WI38 (cell line): ENCODE measurements around the gene ZNF33A.
"Not testable (repeated sequence)": the region's sequence is repeated elsewhere in the genome, so short reads cannot be mapped to it uniquely, and the experiment has no call there.

Source experiments
- H3K4me3 ChIP-seq: 2 replicates; pipeline ENCODE4 v1.5.1; 2011; ENCODE audit warnings: low read depth, mild to moderate bottlenecking, control low read depth, low read length
- CTCF ChIP-seq: IDR thresholded peaks from 2 replicates; pipeline ENCODE4 v1.5.1; 2012; ENCODE audit warnings: low read depth, mild to moderate bottlenecking, control low read depth, low read length

ZNF33A gene

GRCh38 chr10:38047666-38048065 is 37.2 kb downstream of the ZNF33A start:
- no peak for TF ChIP-seq CTCF
- no peak overlapping the region for H3K4me3 ChIP-seq

DNA sequence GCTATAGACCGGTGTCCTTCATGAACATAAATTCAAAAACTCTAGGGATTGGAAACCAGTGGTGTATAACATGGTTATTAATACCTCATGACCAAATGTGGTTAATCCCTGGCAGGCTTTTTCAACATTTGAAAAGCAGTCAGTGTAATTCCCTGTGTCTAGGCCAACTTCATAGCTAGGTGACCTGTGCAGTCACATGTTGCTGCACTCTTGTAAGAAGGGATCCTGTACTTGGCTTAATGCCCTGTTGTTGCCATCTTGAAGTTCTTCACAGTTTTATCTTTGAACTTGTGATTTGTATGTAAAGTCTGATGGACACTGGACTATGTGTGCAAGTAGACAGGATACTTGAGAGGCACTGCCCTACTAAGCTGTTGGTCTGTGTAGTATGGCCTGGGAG is 39.7 kb downstream of the ZNF33A start:
- TF ChIP-seq CTCF: no peak
- H3K4me3 ChIP-seq: no peak overlapping the region

- H3K4me3 ChIP-seq: no peak overlapping the region
- TF ChIP-seq CTCF: no peak
Measured at GRCh38 chr10:38054361-38054797, 43.9 kb downstream of the ZNF33A start.

DNA sequence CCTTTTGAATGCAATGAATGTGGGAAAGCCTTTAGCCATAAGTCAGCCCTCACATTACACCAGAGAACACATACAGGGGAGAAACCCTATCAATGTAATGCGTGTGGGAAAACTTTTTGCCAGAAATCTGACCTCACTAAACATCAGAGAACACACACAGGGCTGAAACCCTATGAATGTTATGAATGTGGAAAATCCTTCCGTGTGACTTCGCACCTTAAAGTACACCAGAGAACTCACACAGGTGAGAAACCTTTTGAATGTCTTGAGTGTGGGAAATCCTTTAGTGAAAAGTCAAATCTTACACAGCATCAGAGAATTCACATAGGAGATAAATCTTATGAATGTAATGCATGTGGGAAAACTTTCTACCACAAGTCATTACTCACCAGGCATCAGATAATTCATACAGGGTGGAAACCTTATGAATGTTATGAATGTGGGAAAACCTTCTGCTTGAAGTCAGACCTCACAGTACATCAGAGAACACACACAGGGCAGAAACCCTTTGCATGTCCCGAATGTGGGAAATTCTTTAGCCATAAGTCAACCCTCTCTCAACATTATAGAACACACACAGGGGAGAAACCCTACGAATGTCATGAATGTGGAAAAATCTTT is 44.9 kb downstream of the ZNF33A start:
- H3K4me3 ChIP-seq: not testable (repeated sequence)

- H3K4me3 ChIP-seq: not testable (repeated sequence)
Measured at GRCh38 chr10:38069663-38070062, 59.2 kb downstream of the ZNF33A start.

- TF ChIP-seq CTCF: no peak
- H3K4me3 ChIP-seq: no peak overlapping the region
Measured at GRCh38 chr10:38070501-38070900, 60.0 kb downstream of the ZNF33A start.

DNA sequence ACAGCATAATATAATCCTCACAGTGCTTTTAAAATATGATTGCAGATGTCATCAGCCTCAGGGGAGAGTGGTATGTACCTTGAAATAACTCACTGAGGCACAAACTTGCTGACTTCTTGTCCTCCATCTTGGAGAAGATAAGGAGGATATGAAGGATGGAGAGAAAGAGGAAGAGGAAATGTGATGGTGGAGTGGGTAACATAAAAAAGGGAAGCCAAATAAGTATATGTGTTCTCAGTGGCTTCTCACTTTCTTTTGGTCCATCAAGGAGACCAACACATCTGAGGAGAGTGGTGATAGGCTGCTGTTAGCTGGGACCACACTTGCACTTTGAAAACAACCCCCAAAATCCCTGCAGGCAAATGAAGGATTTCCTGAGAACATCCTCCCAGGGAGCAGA is 62.1 kb downstream of the ZNF33A start:
- TF ChIP-seq CTCF: no peak
- no peak overlapping the region for H3K4me3 ChIP-seq

GRCh38 chr10:38076687-38077086 is 66.2 kb downstream of the ZNF33A start:
- H3K4me3 ChIP-seq: no peak overlapping the region
- no peak for TF ChIP-seq CTCF

- not testable (repeated sequence) for H3K4me3 ChIP-seq
Measured at GRCh38 chr10:38093318-38093717, 82.8 kb downstream of the ZNF33A start.
